Adrenal gland (tissue), 5 donors: ENCODE results near the gene MEIOB.
"Not testable (repeated sequence)": the region's sequence is repeated elsewhere in the genome, so short reads cannot be mapped to it uniquely, and the experiment has no call there.

Source experiments
- CTCF ChIP-seq, 6 experiments: fragments of 450-650 bp in 4 of 6; fragments of 200-600 bp in 2 of 6; sonication (generic) in 1 of 6; IDR thresholded peaks; 1 replicate in 5 of 6; 2 replicates in 1 of 6; pipeline versions ENCODE4 v1.5.1 to v1.8.0; 2016 to 2021; ENCODE audit warnings: antibody characterized with exemption in 6 of 6, mild to moderate bottlenecking in 2 of 6, moderate library complexity in 1 of 6
- POLR2A ChIP-seq, 2 donors: fragments of 450-650 bp; IDR thresholded peaks; one replicate each; pipeline ENCODE4 v1.6.1; 2017; ENCODE audit warnings: antibody characterized with exemption in 2 of 2, mild to moderate bottlenecking in 2 of 2, moderate library complexity in 1 of 2
- donor health status: DM: no; HTN: no; CAD: no.

- not testable (repeated sequence) for TF ChIP-seq CTCF, POLR2A (IDR thresholded peaks at IDR 0.05)
These were observed 25.7 kb upstream of the MEIOB start for GRCh38 chr16:1897692-1898091.
